H1 (cell line): ENCODE data around the gene SMAP2. TPM values are rescaled to one million over a fixed set of nuclear protein-coding genes. Genes with fewer than 3 reads are reported as not detected.

Experiments used
- CTCF ChIA-PET: fragments of 300-600 bp; sonication (Branson Sonifier 250); formaldehyde crosslinking; loops from one replicate; lab custom pipeline; 2021; ENCODE audit not compliant: partially characterized antibody; lab: Charles Lee
- POLR2A ChIA-PET: fragments of 300-600 bp; sonication (Branson Sonifier 250); formaldehyde crosslinking; loops from one replicate; lab custom pipeline; 2021; ENCODE audit warnings: inconsistent platforms; ENCODE audit not compliant: partially characterized antibody; lab: Charles Lee
- DNase-seq, 2 experiments: peaks; one replicate each; pipeline versions ENCODE4 v3.0.0 to v3.0.0-alpha.2; 2010 to 2022; ENCODE audit warnings: low spot score in 2 of 2, low read depth in 1 of 2, mixed read lengths in 1 of 2
- FAIRE-seq: peaks from 2 replicates; lab custom pipeline; 2011; peaks lifted over from hg19 to GRCh38; lab: Jason Lieb, UNC
- H2AFZ ChIP-seq: 2 replicates; pipeline ENCODE4 v1.8.1; 2012; ENCODE audit warnings: low read length, inconsistent platforms
- H2AK5ac ChIP-seq: 2 replicates; pipeline ENCODE4 v1.6.1; 2013; ENCODE audit warnings: low read depth, low read length
- H2BK120ac ChIP-seq: replicated peaks from 2 replicates; pipeline ENCODE3; 2013; ENCODE audit warnings: low read depth, low read length, inconsistent platforms
- H2BK12ac ChIP-seq: 2 replicates; pipeline ENCODE4 v1.6.1; 2013; ENCODE audit warnings: low read depth, low read length
- H2BK15ac ChIP-seq: 2 replicates; pipeline ENCODE4 v1.6.1; 2013; ENCODE audit warnings: low read length
- H2BK20ac ChIP-seq: 2 replicates; pipeline ENCODE4 v1.6.1; 2013; ENCODE audit warnings: low read length
- H2BK5ac ChIP-seq: 2 replicates; pipeline ENCODE4 v1.6.1; 2013; ENCODE audit warnings: low read depth, low read length
- H3K14ac ChIP-seq: 2 replicates; pipeline ENCODE4 v1.6.1; 2013; ENCODE audit warnings: inconsistent platforms; ENCODE audit not compliant: insufficient read length
- H3K18ac ChIP-seq: 2 replicates; pipeline ENCODE4 v1.6.1; 2013; ENCODE audit warnings: low read length; ENCODE audit errors: extremely low read depth
- H3K23ac ChIP-seq: 2 replicates; pipeline ENCODE4 v1.6.1; 2013; ENCODE audit warnings: inconsistent platforms; ENCODE audit not compliant: insufficient read length
- H3K23me2 ChIP-seq: 2 replicates; pipeline ENCODE4 v1.6.1; 2013; ENCODE audit warnings: low read depth, low read length
- H3K27ac ChIP-seq: 2 replicates; pipeline ENCODE4 v1.6.1; 2011; ENCODE audit warnings: low read depth, low read length, inconsistent platforms
- H3K27me3 ChIP-seq, 4 experiments: replicated peaks in 1 of 4; 1 replicate in 1 of 4; 2 replicates in 3 of 4; pipeline versions ENCODE4 v1.6.1 to v1.8.1; 2011 to 2013; ENCODE audit warnings: low read length in 3 of 4, mild to moderate bottlenecking in 3 of 4, inconsistent platforms in 2 of 4, mixed read lengths in 2 of 4, moderate library complexity in 1 of 4; ENCODE audit not compliant: control insufficient read depth in 3 of 4, insufficient read depth in 3 of 4; ENCODE audit errors: extremely low read depth in 1 of 4
- H3K36me3 ChIP-seq, 4 experiments: 2 replicates each; pipeline versions ENCODE4 v1.6.1 to v1.8.1; 2011 to 2013; ENCODE audit warnings: mild to moderate bottlenecking in 4 of 4, low read length in 3 of 4, moderate library complexity in 2 of 4, control low read depth in 1 of 4, inconsistent platforms in 1 of 4; ENCODE audit not compliant: insufficient read depth in 4 of 4, control insufficient read depth in 2 of 4
- H3K4ac ChIP-seq: replicated peaks from 2 replicates; pipeline ENCODE3; 2013; ENCODE audit warnings: low read length, low read depth, mixed read lengths, inconsistent platforms; ENCODE audit not compliant: insufficient read length
- H3K4me1 ChIP-seq, 4 experiments: replicated peaks in 1 of 4; 1 replicate in 1 of 4; 2 replicates in 3 of 4; pipeline versions ENCODE4 v1.6.1 to v1.8.1; 2011 to 2013; ENCODE audit warnings: low read length in 3 of 4, inconsistent platforms in 2 of 4, mixed read lengths in 1 of 4; ENCODE audit not compliant: insufficient read depth in 4 of 4, control insufficient read depth in 3 of 4
- H3K4me2 ChIP-seq, 2 experiments: 2 replicates each; pipeline versions ENCODE4 v1.6.1 to v1.8.1; 2011 to 2013; ENCODE audit warnings: low read depth in 2 of 2, low read length in 2 of 2, control low read depth in 1 of 2, inconsistent platforms in 1 of 2, mild to moderate bottlenecking in 1 of 2; ENCODE audit not compliant: insufficient read depth in 1 of 2
- H3K4me3 ChIP-seq, 4 experiments: fragments of 200-600, 300-600 bp in 1 of 4; sonication (generic), shearing (Covaris generic), sonication (Bioruptor Twin) in 1 of 4; 2 replicates each; pipeline versions ENCODE4 v1.5.1 to v1.8.1; 2011 to 2016; ENCODE audit warnings: low read length in 4 of 4, low read depth in 3 of 4, control low read depth in 2 of 4, inconsistent platforms in 2 of 4, mild to moderate bottlenecking in 2 of 4, mixed read lengths in 1 of 4, moderate library complexity in 1 of 4; ENCODE audit not compliant: insufficient read depth in 2 of 4; ENCODE audit errors: extremely low read depth in 1 of 4
- H3K56ac ChIP-seq: replicated peaks from 2 replicates; pipeline ENCODE3; 2013; ENCODE audit warnings: low read depth, mild to moderate bottlenecking, mixed read lengths, low read length, inconsistent platforms; ENCODE audit not compliant: insufficient read length
- H3K79me1 ChIP-seq: 2 replicates; pipeline ENCODE4 v1.6.1; 2013; ENCODE audit warnings: low read depth, low read length, control low read depth
- H3K79me2 ChIP-seq, 2 experiments: 2 replicates each; pipeline versions ENCODE4 v1.6.1 to v1.8.1; 2012 to 2013; ENCODE audit warnings: low read length in 2 of 2, mild to moderate bottlenecking in 2 of 2, inconsistent platforms in 1 of 2; ENCODE audit not compliant: insufficient read depth in 2 of 2, control insufficient read depth in 1 of 2
- H3K9ac ChIP-seq, 4 experiments: replicated peaks in 1 of 4; 1 replicate in 1 of 4; 2 replicates in 3 of 4; pipeline versions ENCODE4 v1.6.1 to v1.8.1; 2011 to 2013; ENCODE audit warnings: low read depth in 3 of 4, low read length in 3 of 4, control low read depth in 2 of 4, mild to moderate bottlenecking in 2 of 4, moderate library complexity in 2 of 4, inconsistent platforms in 1 of 4; ENCODE audit errors: extremely low read depth in 1 of 4
- H3K9me3 ChIP-seq, 2 experiments: 2 replicates each; pipeline versions ENCODE4 v1.6.1 to v1.8.1; 2012 to 2013; ENCODE audit warnings: mild to moderate bottlenecking in 2 of 2, moderate library complexity in 2 of 2, control low read depth in 1 of 2, inconsistent platforms in 1 of 2, low read depth in 1 of 2, low read length in 1 of 2, mixed read lengths in 1 of 2; ENCODE audit not compliant: insufficient read depth in 2 of 2
- H4K20me1 ChIP-seq, 2 experiments: replicated peaks in 1 of 2; 2 replicates each; pipeline versions ENCODE3 to v1.8.1; 2011 to 2013; ENCODE audit warnings: inconsistent platforms in 2 of 2, low read length in 2 of 2, mild to moderate bottlenecking in 1 of 2; ENCODE audit not compliant: insufficient read depth in 2 of 2, control insufficient read depth in 1 of 2
- H4K5ac ChIP-seq: 2 replicates; pipeline ENCODE4 v1.6.1; 2013; ENCODE audit warnings: low read length, low read depth, mixed read lengths, inconsistent platforms; ENCODE audit not compliant: insufficient read length
- H4K8ac ChIP-seq: 2 replicates; pipeline ENCODE4 v1.8.0; 2013; ENCODE audit warnings: mild to moderate bottlenecking, moderate library complexity, low read length, inconsistent platforms; ENCODE audit not compliant: insufficient read depth; ENCODE audit errors: extremely low read depth
- H4K91ac ChIP-seq: replicated peaks from 2 replicates; pipeline ENCODE3; 2013; ENCODE audit warnings: low read length, mixed read lengths, inconsistent platforms; ENCODE audit not compliant: insufficient read length
- CREB1 ChIP-seq: IDR thresholded peaks from 2 replicates; pipeline ENCODE4 v1.6.1; 2012; ENCODE audit warnings: inconsistent platforms
- EGR1 ChIP-seq: IDR thresholded peaks from 2 replicates; pipeline ENCODE4 v1.6.1; 2011; ENCODE audit warnings: low read depth, low read length, borderline replicate concordance
- RNF2 ChIP-seq: fragments of 200-900, 300-1000 bp; sonication (generic); IDR thresholded peaks from 2 replicates; pipeline ENCODE4 v1.7.1; 2016; ENCODE audit warnings: borderline replicate concordance, low read depth, mild to moderate bottlenecking, antibody characterized with exemption, low read length; ENCODE audit not compliant: poor library complexity, severe bottlenecking; ENCODE audit errors: missing control alignments
- SIN3A ChIP-seq, 2 experiments: IDR thresholded peaks in 1 of 2; conservative IDR thresholded peaks in 1 of 2; 2 replicates each; pipeline ENCODE4 v1.6.1; 2011 to 2012; ENCODE audit warnings: low read length in 2 of 2, improper control_type of control experiment in 1 of 2, low read depth in 1 of 2, mild to moderate bottlenecking in 1 of 2
- TAF7 ChIP-seq: optimal IDR thresholded peaks from 2 replicates; pipeline ENCODE3; 2011; ENCODE audit warnings: low read depth, mild to moderate bottlenecking, inconsistent platforms, low read length, moderate library complexity, borderline replicate concordance
- WGBS, 2 experiments: shearing (Covaris generic) in 1 of 2; methylation state at CpG; one replicate each; pipeline versions ENCODE4 v1.1.6 to v1.1.7; 2013 to 2015; ENCODE audit warnings: low lambda C conversion rate in 2 of 2, mixed read lengths in 2 of 2, inconsistent platforms in 1 of 2, low coverage in 1 of 2, missing lambda C conversion rate in 1 of 2; ENCODE audit not compliant: insufficient replicate concordance in 2 of 2, insufficient coverage in 1 of 2, insufficient read length in 1 of 2; ENCODE audit errors: extremely low coverage in 1 of 2, missing lambda C conversion rate in 1 of 2; 5-methylcytosine and 5-hydroxymethylcytosine counted together
- polyA plus RNA-seq, 7 experiments: library from polyadenylated mRNA; depleted of rRNA in 3 of 7; stranded (reverse) in 5 of 7; unstranded in 2 of 7; fragments of >200 nt in 5 of 7; fragments of 200-250 nt in 2 of 7; gene quantifications; 1 replicate in 5 of 7; 2 replicates in 1 of 7; 4 replicates in 1 of 7; pipeline versions ENCODE4 v1.2.1 to v1.2.3, GENCODE V29; 2011 to 2013; ENCODE audit warnings: missing spikeins in 2 of 7, mixed read lengths in 2 of 7
- total RNA-seq: library from RNA; stranded (reverse); fragmentation: NEBNext Ultra II Directional; extraction: Animal tissue kit (Norgen Biotek cat#: 25700); gene quantifications from 2 replicates; pipeline ENCODE4 v1.2.1, GENCODE V29; 2021
- TF ChIP-seq, protein P1 (sequence below), 3 experiments: IDR thresholded peaks; 1 replicate in 2 of 3; 2 replicates in 1 of 3; pipeline versions ENCODE4 v1.5.1 to v1.6.1; 2011; ENCODE audit warnings: low read length in 3 of 3, mild to moderate bottlenecking in 3 of 3, inconsistent platforms in 2 of 3, low read depth in 1 of 3, moderate library complexity in 1 of 3; ENCODE audit not compliant: insufficient read depth in 1 of 3; ENCODE audit errors: control extremely low read depth in 1 of 3

SMAP2 gene
- total and polyA plus RNA-seq, 2 of the 8 experiments (the other 6 are each of a cell fraction or from before 2014, with no cell fraction given) = 4.3 to 5.5 TPM

GRCh38 chr1:40384413-40384762 is 10.9 kb downstream of the SMAP2 start:
- H3K79me2 ChIP-seq = no peaks in the 10 kb centered on the region; a peak in 1 of 4 replicates

More at GRCh38 chr1:40384413-40384762, 10.9 kb downstream of the SMAP2 start:
- no peak overlapping the region for H4K91ac ChIP-seq
- H3K4me3 ChIP-seq = no peak overlapping the region
- H2AFZ ChIP-seq = no peak overlapping the region
- H2BK15ac ChIP-seq = no peak overlapping the region
- H3K23me2 ChIP-seq = no peaks in the 10 kb centered on the region; the same call in 1 of the 2 replicates
- H3K27ac ChIP-seq = no peak overlapping the region
- H2BK20ac ChIP-seq = no peak overlapping the region
- WGBS, 2 experiments = 88% methylated on average over 2 of the region's 2 CpGs; no CpG with 5 or more reads in 1 of the 2 experiments
- H3K14ac ChIP-seq = no peak overlapping the region
- DNase-seq = no peak
- no peak overlapping the region for H3K4ac ChIP-seq
- H3K9ac ChIP-seq = no peak overlapping the region
- no peak overlapping the region for H3K18ac ChIP-seq
- POLR2A ChIA-PET = interaction anchor here (1.4 kb wide), 1 partner anchor 66 kb away, joined by 3 read pairs; the partner anchor contains the start of gene ZFP69B
- CTCF ChIA-PET = interaction anchor here (0.6 to 1.5 kb wide), 5 partner anchors 15 to 1895 kb away, joined by 3 to 4 read pairs (median 3); no protein-coding TSS in a partner anchor
- H3K23ac ChIP-seq = no peak overlapping the region
- no peak overlapping the region for H2AK5ac ChIP-seq
- H4K20me1 ChIP-seq = no peaks in the 10 kb centered on the region
- no peak for FAIRE-seq
- H4K8ac ChIP-seq = no peak overlapping the region
- H2BK120ac ChIP-seq = no peak overlapping the region
- peaks cover 0 to 3% (median under 1%) of the 10 kb centered on the region in 4 experiments; a peak in 1 of 7 replicates for H3K4me1 ChIP-seq
- no peak overlapping the region for H3K4me2 ChIP-seq
- no peak overlapping the region for H4K5ac ChIP-seq
- H3K79me1 ChIP-seq = no peaks in the 10 kb centered on the region
- no peak overlapping the region for H2BK12ac ChIP-seq
- no peaks in the 10 kb centered on the region for H3K9me3 ChIP-seq
- H3K27me3 ChIP-seq = no peaks in the 10 kb centered on the region
- no peak overlapping the region for H3K56ac ChIP-seq
- no peaks in the 10 kb centered on the region for H3K36me3 ChIP-seq
- H2BK5ac ChIP-seq = no peak overlapping the region
- TF ChIP-seq TAF7 (no peak), RNF2 (no peak), CREB1 (no peak), SIN3A (conservative IDR thresholded peaks at IDR 0.05 in 1 of 2, IDR thresholded peaks at IDR 0.05 in 1 of 2; ENCODE audit: low read depth in 1 of 2, low read length in 2 of 2) (no peak), EGR1 (no peak)
- TF ChIP-seq, protein P1, sequence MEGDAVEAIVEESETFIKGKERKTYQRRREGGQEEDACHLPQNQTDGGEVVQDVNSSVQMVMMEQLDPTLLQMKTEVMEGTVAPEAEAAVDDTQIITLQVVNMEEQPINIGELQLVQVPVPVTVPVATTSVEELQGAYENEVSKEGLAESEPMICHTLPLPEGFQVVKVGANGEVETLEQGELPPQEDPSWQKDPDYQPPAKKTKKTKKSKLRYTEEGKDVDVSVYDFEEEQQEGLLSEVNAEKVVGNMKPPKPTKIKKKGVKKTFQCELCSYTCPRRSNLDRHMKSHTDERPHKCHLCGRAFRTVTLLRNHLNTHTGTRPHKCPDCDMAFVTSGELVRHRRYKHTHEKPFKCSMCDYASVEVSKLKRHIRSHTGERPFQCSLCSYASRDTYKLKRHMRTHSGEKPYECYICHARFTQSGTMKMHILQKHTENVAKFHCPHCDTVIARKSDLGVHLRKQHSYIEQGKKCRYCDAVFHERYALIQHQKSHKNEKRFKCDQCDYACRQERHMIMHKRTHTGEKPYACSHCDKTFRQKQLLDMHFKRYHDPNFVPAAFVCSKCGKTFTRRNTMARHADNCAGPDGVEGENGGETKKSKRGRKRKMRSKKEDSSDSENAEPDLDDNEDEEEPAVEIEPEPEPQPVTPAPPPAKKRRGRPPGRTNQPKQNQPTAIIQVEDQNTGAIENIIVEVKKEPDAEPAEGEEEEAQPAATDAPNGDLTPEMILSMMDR (IDR thresholded peaks at IDR 0.05; ENCODE audit: control extremely low read depth in 1 of 3, insufficient read depth in 1 of 3, low read depth in 1 of 3, low read length in 3 of 3) = no peak
